ENCODE measurements around the gene C1orf21. TPM values are rescaled to one million over a fixed set of nuclear protein-coding genes. Genes with fewer than 3 reads are reported as not detected.

Gene C1orf21
- total and polyA plus RNA-seq, 2 donors (not counting 1 experiment from before 2014, with no cell fraction given) = under 0.01 to 0.32 TPM

DNA sequence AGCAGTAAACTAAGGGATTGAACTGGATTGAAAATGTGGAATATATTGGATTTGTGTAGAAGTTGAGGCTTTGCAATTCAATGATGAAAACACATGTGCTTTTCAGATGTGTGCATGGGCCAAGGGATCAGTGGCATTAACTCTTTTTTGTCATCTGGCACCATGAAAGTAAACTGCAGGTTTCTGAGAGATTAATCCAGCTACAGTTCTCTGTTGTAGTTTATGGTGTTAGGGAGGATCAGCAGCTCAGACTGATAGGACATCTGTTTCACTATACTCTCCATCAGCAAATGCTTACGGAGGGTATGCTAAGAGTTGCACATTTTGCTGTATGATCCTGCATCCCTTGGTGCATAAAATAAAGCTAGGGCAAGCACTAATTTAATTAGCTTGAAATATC, 82.6 kb downstream of the C1orf21 start:
- intact Hi-C loops (cut with micrococcal nuclease) = no loop called here
- Histone ChIP-seq H3K9me3 (ENCODE audit: control extremely low read depth in 1 of 3, control insufficient read depth in 2 of 3, insufficient read depth in 1 of 3, low read length in 2 of 3) (no peaks in the 10 kb centered on the region), H3K4me3 (ENCODE audit: control extremely low read depth in 1 of 5, extremely low read depth in 1 of 5, insufficient read depth in 1 of 5, low read depth in 2 of 5, low read length in 4 of 5) (no peak overlapping the region), H3K4me2 (replicated peaks; ENCODE audit: low read depth, low read length, poor library complexity, severe bottlenecking) (no peak overlapping the region), H3K4me1 (ENCODE audit: control insufficient read depth in 2 of 2, insufficient read depth in 2 of 2, low read length in 2 of 2) (no peaks in the 10 kb centered on the region), H3K27me3 (replicated peaks in 1 of 4; ENCODE audit: control extremely low read depth in 1 of 4, control insufficient read depth in 3 of 4, insufficient read depth in 4 of 4, low read length in 3 of 4) (no peaks in the 10 kb centered on the region), H3K36me3 (replicated peaks in 1 of 2; ENCODE audit: control extremely low read depth in 1 of 2, control insufficient read depth in 1 of 2, extremely low read depth in 1 of 2, insufficient read depth in 2 of 2, low read length in 1 of 2) (no peaks in the 10 kb centered on the region), H3K27ac (ENCODE audit: low read length in 2 of 2) (no peak overlapping the region), H3K9ac (ENCODE audit: low read length) (no peak overlapping the region), H4K20me1 (ENCODE audit: control insufficient read depth, insufficient read depth, low read length, poor library complexity, severe bottlenecking) (no peaks in the 10 kb centered on the region), H2AFZ (ENCODE audit: insufficient read depth, low read depth, low read length, poor library complexity, severe bottlenecking) (no peak overlapping the region), H3K79me2 (ENCODE audit: control insufficient read depth, insufficient read depth, low read length) (no peaks in the 10 kb centered on the region)
- H3K9me3 Mint-ChIP-seq (ENCODE audit: insufficient read depth) = no peaks in the 10 kb centered on the region
- CTCF ChIA-PET = no interaction called here
- no peak for TF ChIP-seq CTCF (IDR thresholded peaks at IDR 0.05)
- TF ChIP-seq EZH2 (IDR thresholded peaks at IDR 0.05; ENCODE audit: borderline replicate concordance, insufficient read depth, low read depth, low read length, poor library complexity, severe bottlenecking) = no peak
- POLR2A ChIA-PET = no interaction called here
- no peak overlapping the region for H3K4me3 Mint-ChIP-seq
- peaks cover 2% of the 10 kb centered on the region for H3K27me3 Mint-ChIP-seq
- ATAC-seq (ENCODE audit: low read depth) = no peak
- WGBS (ENCODE audit: insufficient coverage) = no CpG with 5 or more reads among the region's 1 CpG
- no peaks in the 10 kb centered on the region for H3K4me1 Mint-ChIP-seq
- no peak overlapping the region for H3K27ac Mint-ChIP-seq
- no peak for DNase-seq

DNA sequence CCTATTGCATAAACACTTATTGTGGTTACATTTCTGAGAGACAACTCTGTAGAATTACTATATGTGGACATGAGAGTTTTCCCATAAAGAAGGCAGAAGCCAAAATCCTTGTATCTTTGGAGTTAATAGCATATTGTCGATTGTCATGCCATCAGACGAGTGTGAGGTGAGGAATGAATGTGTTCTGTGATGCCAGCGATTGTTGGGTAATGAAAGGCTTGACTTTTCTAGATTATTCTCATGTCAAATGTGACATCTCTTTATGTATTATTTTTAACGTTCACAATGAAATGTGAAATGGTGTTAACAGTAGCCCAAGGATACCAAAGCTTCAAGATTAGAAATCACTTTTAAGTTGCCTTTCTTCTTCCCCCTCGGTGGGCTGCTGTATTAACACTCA, 84.9 kb downstream of the C1orf21 start:
- no peaks in the 10 kb centered on the region for H3K9me3 Mint-ChIP-seq (ENCODE audit: insufficient read depth)
- Histone ChIP-seq H3K4me2 (replicated peaks; ENCODE audit: low read depth, low read length, poor library complexity, severe bottlenecking) (no peak overlapping the region), H3K9ac (ENCODE audit: low read length) (no peak overlapping the region), H3K79me2 (ENCODE audit: control insufficient read depth, insufficient read depth, low read length) (no peaks in the 10 kb centered on the region), H3K36me3 (replicated peaks in 1 of 2; ENCODE audit: control extremely low read depth in 1 of 2, control insufficient read depth in 1 of 2, extremely low read depth in 1 of 2, insufficient read depth in 2 of 2, low read length in 1 of 2) (no peaks in the 10 kb centered on the region), H3K27ac (ENCODE audit: low read length in 2 of 2) (no peak overlapping the region), H3K4me1 (ENCODE audit: control insufficient read depth in 2 of 2, insufficient read depth in 2 of 2, low read length in 2 of 2) (no peaks in the 10 kb centered on the region), H3K4me3 (ENCODE audit: control extremely low read depth in 1 of 5, extremely low read depth in 1 of 5, insufficient read depth in 1 of 5, low read depth in 2 of 5, low read length in 4 of 5) (no peak overlapping the region), H3K27me3 (replicated peaks in 1 of 4; ENCODE audit: control extremely low read depth in 1 of 4, control insufficient read depth in 3 of 4, insufficient read depth in 4 of 4, low read length in 3 of 4) (no peaks in the 10 kb centered on the region), H3K9me3 (ENCODE audit: control extremely low read depth in 1 of 3, control insufficient read depth in 2 of 3, insufficient read depth in 1 of 3, low read length in 2 of 3) (peaks cover 0 to 3% (median 0%) of the 10 kb centered on the region in 3 donors), H2AFZ (ENCODE audit: insufficient read depth, low read depth, low read length, poor library complexity, severe bottlenecking) (no peak overlapping the region), H4K20me1 (ENCODE audit: control insufficient read depth, insufficient read depth, low read length, poor library complexity, severe bottlenecking) (no peaks in the 10 kb centered on the region)
- no peak overlapping the region for H3K4me3 Mint-ChIP-seq
- no peak overlapping the region for H3K27ac Mint-ChIP-seq
- peaks cover 2% of the 10 kb centered on the region for H3K27me3 Mint-ChIP-seq
- no peak for TF ChIP-seq EZH2 (IDR thresholded peaks at IDR 0.05; ENCODE audit: borderline replicate concordance, insufficient read depth, low read depth, low read length, poor library complexity, severe bottlenecking)
- no peak for TF ChIP-seq CTCF (IDR thresholded peaks at IDR 0.05)
- DNase-seq (no peak), ATAC-seq (ENCODE audit: low read depth) (no peak)
- WGBS (ENCODE audit: insufficient coverage) = no CpG with 5 or more reads among the region's 5 CpGs
- intact Hi-C loops (cut with micrococcal nuclease) = no loop called here
- H3K4me1 Mint-ChIP-seq = no peaks in the 10 kb centered on the region
- ChIA-PET POLR2A (no interaction called here), CTCF (no interaction called here)
